ENCODE data around the gene CD2BP2. TPM values are rescaled to one million over a fixed set of nuclear protein-coding genes. Genes with fewer than 3 reads are reported as not detected.
A peak's percentile ranks its signal among the peaks of the same experiment; 100 is the strongest.

CD2BP2 gene
- total and polyA plus RNA-seq, 2 of the 13 experiments (the other 11 are each of a cell fraction or from before 2014, with no cell fraction given) = 24.9 to 54.6 TPM

GRCh38 chr16:30369938-30370455 is 14.9 kb upstream of the CD2BP2 start (continued):
- no peak for TF ChIP-seq ZNF513 (CRISPR knock-in tag; conservative IDR thresholded peaks at IDR 0.05)
- no peak for TF ChIP-seq NONO (IDR thresholded peaks at IDR 0.05)
- TF ChIP-seq NONO (CRISPR knock-in tag; conservative IDR thresholded peaks at IDR 0.05) = 0 out of 2 replicates have a peak, but pooled peaks have one; percentile 16
- TF ChIP-seq, protein P1, sequence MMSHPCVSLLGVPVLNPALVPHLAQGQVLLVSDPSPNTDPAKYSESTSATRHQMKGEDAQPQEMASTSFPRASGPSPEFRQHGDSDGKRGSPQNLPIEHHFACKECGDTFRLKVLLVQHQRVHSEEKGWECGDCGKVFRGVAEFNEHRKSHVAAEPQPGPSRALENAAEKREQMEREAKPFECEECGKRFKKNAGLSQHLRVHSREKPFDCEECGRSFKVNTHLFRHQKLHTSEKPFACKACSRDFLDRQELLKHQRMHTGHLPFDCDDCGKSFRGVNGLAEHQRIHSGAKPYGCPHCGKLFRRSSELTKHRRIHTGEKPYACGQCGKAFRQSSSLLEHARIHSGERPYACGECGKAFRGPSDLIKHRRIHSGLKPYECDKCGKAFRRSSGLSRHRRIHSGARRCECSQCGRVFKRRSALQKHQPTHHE (CRISPR knock-in tag; IDR thresholded peaks at IDR 0.05; ENCODE audit: borderline replicate concordance) = no peak
- peak; percentile 21; the same call in 1 of the 2 replicates for TF ChIP-seq CTCF (CRISPR knock-in tag; IDR thresholded peaks at IDR 0.05)
- peak; percentile 74 for TF ChIP-seq YEATS4 (CRISPR knock-in tag; IDR thresholded peaks at IDR 0.05; ENCODE audit: borderline replicate concordance)
- TF ChIP-seq ZMYM3 (CRISPR knock-in tag; IDR thresholded peaks at IDR 0.05) = no peak
- TF ChIP-seq PPARG (CRISPR knock-in tag; conservative IDR thresholded peaks at IDR 0.05) = peak; percentile 79; the same call in 1 of the 2 replicates
- no peak for TF ChIP-seq MEIS1 (CRISPR knock-in tag; IDR thresholded peaks at IDR 0.05; ENCODE audit: borderline replicate concordance)
- TF ChIP-seq ATAD3A (CRISPR knock-in tag; IDR thresholded peaks at IDR 0.05) = no peak
- TF ChIP-seq KLF12 (CRISPR knock-in tag; IDR thresholded peaks at IDR 0.05; ENCODE audit: borderline replicate concordance) = 0 out of 2 replicates have a peak, but pooled peaks have one; percentile 42
- TF ChIP-seq PATZ1 (CRISPR knock-in tag; IDR thresholded peaks at IDR 0.05) = peak; percentile 79
- no peak for TF ChIP-seq STAT6 (CRISPR knock-in tag; IDR thresholded peaks at IDR 0.05; ENCODE audit: borderline replicate concordance)
- TF ChIP-seq PRMT3 (CRISPR knock-in tag; IDR thresholded peaks at IDR 0.05; ENCODE audit: borderline replicate concordance, low read depth) = no peak
- TF ChIP-seq EHMT2 (IDR thresholded peaks at IDR 0.05; ENCODE audit: borderline replicate concordance, low read depth, low read length) = no peak
- TF ChIP-seq NR2C2 (CRISPR knock-in tag; IDR thresholded peaks at IDR 0.05; ENCODE audit: borderline replicate concordance) = peak; percentile 67
- TF ChIP-seq ZBTB7B (CRISPR knock-in tag; IDR thresholded peaks at IDR 0.05) = peak; percentile 78
- TF ChIP-seq POLR2A (IDR thresholded peaks at IDR 0.05; ENCODE audit: insufficient read depth in 1 of 2, low read depth in 2 of 2, low read length in 2 of 2) = 0 out of 4 replicates have a peak, but pooled peaks have one; percentile 29 to 40
- peak; percentile 44; the same call in 1 of the 2 replicates for TF ChIP-seq SAP130 (CRISPR knock-in tag; IDR thresholded peaks at IDR 0.05; ENCODE audit: low read depth)
- TF ChIP-seq TBX2 (CRISPR knock-in tag; IDR thresholded peaks at IDR 0.05; ENCODE audit: borderline replicate concordance) = no peak
